Trophoblast cell (in vitro differentiated cells and primary cell): ENCODE data around the gene SH3GLB2.

Experiments
- DNase-seq, 2 donors: peaks; one replicate each; pipeline ENCODE4 v3.0.0-alpha.2; 2016
- H2AFZ ChIP-seq: 2 replicates; pipeline ENCODE4 v1.6.1; 2013; ENCODE audit warnings: low read length, moderate library complexity, mild to moderate bottlenecking; ENCODE audit not compliant: insufficient read depth, poor library complexity
- H2AK5ac ChIP-seq: 2 replicates; pipeline ENCODE4 v1.6.1; 2013; ENCODE audit warnings: mild to moderate bottlenecking, low read length
- H2BK120ac ChIP-seq: 2 replicates; pipeline ENCODE4 v1.6.1; 2013; ENCODE audit warnings: low read length, mild to moderate bottlenecking, moderate library complexity; ENCODE audit not compliant: insufficient read depth, poor library complexity
- H2BK12ac ChIP-seq: 2 replicates; pipeline ENCODE4 v1.6.1; 2013; ENCODE audit warnings: mild to moderate bottlenecking, low read length, moderate library complexity
- H2BK5ac ChIP-seq: 2 replicates; pipeline ENCODE4 v1.6.1; 2013; ENCODE audit warnings: low read length, low read depth, moderate library complexity, mild to moderate bottlenecking; ENCODE audit not compliant: poor library complexity
- H3K14ac ChIP-seq: 2 replicates; pipeline ENCODE4 v1.6.1; 2013; ENCODE audit warnings: mild to moderate bottlenecking, low read length
- H3K18ac ChIP-seq: 2 replicates; pipeline ENCODE4 v1.6.1; 2013; ENCODE audit warnings: mild to moderate bottlenecking, low read length
- H3K23ac ChIP-seq: 2 replicates; pipeline ENCODE4 v1.6.1; 2013; ENCODE audit warnings: low read length
- H3K27ac ChIP-seq: 2 replicates; pipeline ENCODE4 v1.5.1; 2013; ENCODE audit warnings: low read depth, mild to moderate bottlenecking, inconsistent platforms, low read length, moderate library complexity
- H3K27me3 ChIP-seq: 2 replicates; pipeline ENCODE4 v1.6.1; 2013; ENCODE audit warnings: inconsistent platforms, mild to moderate bottlenecking, low read length, moderate library complexity; ENCODE audit not compliant: insufficient read depth
- H3K36me3 ChIP-seq, 2 experiments: 1 replicate in 1 of 2; 2 replicates in 1 of 2; pipeline ENCODE4 v1.6.1; 2013; ENCODE audit warnings: low read length in 2 of 2, mild to moderate bottlenecking in 2 of 2, moderate library complexity in 1 of 2; ENCODE audit not compliant: insufficient read depth in 2 of 2, control insufficient read depth in 1 of 2
- H3K4ac ChIP-seq: 2 replicates; pipeline ENCODE4 v1.6.1; 2013; ENCODE audit warnings: low read depth, mild to moderate bottlenecking, low read length, moderate library complexity
- H3K4me1 ChIP-seq, 2 experiments: 1 replicate in 1 of 2; 2 replicates in 1 of 2; pipeline ENCODE4 v1.6.1; 2013; ENCODE audit warnings: low read length in 2 of 2, mild to moderate bottlenecking in 2 of 2, moderate library complexity in 1 of 2; ENCODE audit not compliant: insufficient read depth in 2 of 2, control insufficient read depth in 1 of 2
- H3K4me2 ChIP-seq: 2 replicates; pipeline ENCODE4 v1.6.1; 2013; ENCODE audit warnings: inconsistent platforms, mild to moderate bottlenecking, low read length, moderate library complexity
- H3K4me3 ChIP-seq: 2 replicates; pipeline ENCODE4 v1.5.1; 2013; ENCODE audit warnings: mild to moderate bottlenecking, low read depth, low read length, inconsistent platforms
- H3K79me1 ChIP-seq: one replicate; pipeline ENCODE4 v1.6.1; 2013; ENCODE audit warnings: low read length
- H3K79me2 ChIP-seq: 2 replicates; pipeline ENCODE4 v1.6.1; 2013; ENCODE audit warnings: low read length, mild to moderate bottlenecking; ENCODE audit not compliant: control insufficient read depth, insufficient read depth, poor library complexity
- H3K9ac ChIP-seq: 2 replicates; pipeline ENCODE4 v1.6.1; 2013; ENCODE audit warnings: mild to moderate bottlenecking, low read length
- H3K9me3 ChIP-seq: 2 replicates; pipeline ENCODE4 v1.6.1; 2013; ENCODE audit warnings: low read depth, mild to moderate bottlenecking, control low read depth, inconsistent platforms, low read length; ENCODE audit not compliant: insufficient read depth
- H4K12ac ChIP-seq: 2 replicates; pipeline ENCODE4 v1.6.1; 2013; ENCODE audit warnings: low read depth, mild to moderate bottlenecking, low read length, moderate library complexity
- H4K8ac ChIP-seq: 2 replicates; pipeline ENCODE4 v1.6.1; 2013; ENCODE audit warnings: low read depth, mild to moderate bottlenecking, low read length, moderate library complexity
- H4K91ac ChIP-seq: one replicate; pipeline ENCODE4 v1.6.1; 2013; ENCODE audit warnings: low read depth, mild to moderate bottlenecking, low read length, moderate library complexity
- WGBS: extraction: QIAGEN DNeasy Blood & Tissue Kit; methylation state at CpG from one replicate; pipeline ENCODE4 v1.1.7; 2013; ENCODE audit warnings: missing lambda C conversion rate; ENCODE audit not compliant: insufficient read length, insufficient coverage; ENCODE audit errors: extremely low coverage; 5-methylcytosine and 5-hydroxymethylcytosine counted together

SH3GLB2 gene

GRCh38 chr9:129042016-129042415 is 13.9 kb upstream of the SH3GLB2 start:
- H3K14ac ChIP-seq: no peak overlapping the region
- H3K4ac ChIP-seq: no peak overlapping the region
- no peak overlapping the region for H2AFZ ChIP-seq
- H4K91ac ChIP-seq: no peak overlapping the region
- H2BK12ac ChIP-seq: no peak overlapping the region
- no peaks in the 10 kb centered on the region for H3K79me1 ChIP-seq
- no peak overlapping the region for H3K4me2 ChIP-seq
- H4K12ac ChIP-seq: no peak overlapping the region
- H4K8ac ChIP-seq: no peak overlapping the region
- no peak overlapping the region for H2BK120ac ChIP-seq
- no CpG with 5 or more reads among the region's 16 CpGs for WGBS
- no peak overlapping the region for H3K23ac ChIP-seq
- H3K9me3 ChIP-seq: peaks cover 3% of the 10 kb centered on the region
- H2AK5ac ChIP-seq: no peak overlapping the region
- H3K79me2 ChIP-seq: no peaks in the 10 kb centered on the region
- H3K27me3 ChIP-seq: no peaks in the 10 kb centered on the region
- DNase-seq: no peak
- no peak overlapping the region for H3K18ac ChIP-seq
- H3K36me3 ChIP-seq: peaks cover 17 to 28% of the 10 kb centered on the region in 2 experiments
- H3K27ac ChIP-seq: no peak overlapping the region
- peaks cover 9 to 16% of the 10 kb centered on the region in 2 experiments for H3K4me1 ChIP-seq
- H2BK5ac ChIP-seq: no peak overlapping the region
- H3K9ac ChIP-seq: no peak overlapping the region
- peak overlapping the region; percentile 28 for H3K4me3 ChIP-seq

GRCh38 chr9:129040113-129040643 is 12.0 kb upstream of the SH3GLB2 start:
- Histone ChIP-seq H3K18ac (peak overlapping the region; percentile 60), H3K79me2 (peaks cover 3% of the 10 kb centered on the region), H3K4me1 (peaks cover 12 to 19% of the 10 kb centered on the region in 2 experiments), H3K4me3 (no peak overlapping the region), H3K27me3 (no peaks in the 10 kb centered on the region), H4K91ac (no peak overlapping the region), H3K36me3 (peaks cover 17 to 24% of the 10 kb centered on the region in 2 experiments), H2AK5ac (no peak overlapping the region), H3K14ac (no peak overlapping the region), H4K8ac (no peak overlapping the region), H3K4ac (no peak overlapping the region), H4K12ac (no peak overlapping the region), H2BK12ac (no peak overlapping the region), H2AFZ (peak overlapping the region; percentile 15), H3K9me3 (peaks cover 3% of the 10 kb centered on the region), H3K9ac (no peak overlapping the region), H3K27ac (no peak overlapping the region), H2BK120ac (no peak overlapping the region), H3K4me2 (no peak overlapping the region), H3K23ac (no peak overlapping the region), H3K79me1 (peaks cover 6% of the 10 kb centered on the region), H2BK5ac (no peak overlapping the region)
- DNase-seq: no peak
- WGBS: no CpG with 5 or more reads among the region's 12 CpGs

- H3K9ac ChIP-seq: no peak overlapping the region
- H3K27me3 ChIP-seq: no peaks in the 10 kb centered on the region
- H3K27ac ChIP-seq: no peak overlapping the region
- no peak overlapping the region for H2BK5ac ChIP-seq
- no peak overlapping the region for H3K4me3 ChIP-seq
- no peak overlapping the region for H3K23ac ChIP-seq
- no peak overlapping the region for H3K18ac ChIP-seq
- H3K4me2 ChIP-seq: no peak overlapping the region
- no peak overlapping the region for H2AK5ac ChIP-seq
- no peak overlapping the region for H2BK120ac ChIP-seq
- no peak overlapping the region for H4K8ac ChIP-seq
- no peak overlapping the region for H2AFZ ChIP-seq
- WGBS: no CpG with 5 or more reads among the region's 8 CpGs
- peaks cover 3% of the 10 kb centered on the region for H3K9me3 ChIP-seq
- H3K14ac ChIP-seq: no peak overlapping the region
- peak overlapping the region; percentile 39 for H3K4ac ChIP-seq
- no peak overlapping the region for H4K12ac ChIP-seq
- no peak for DNase-seq
- peaks cover 17 to 18% of the 10 kb centered on the region in 2 experiments for H3K36me3 ChIP-seq
- no peak overlapping the region for H4K91ac ChIP-seq
- peaks cover 12 to 19% of the 10 kb centered on the region in 2 experiments for H3K4me1 ChIP-seq
- peaks cover 3% of the 10 kb centered on the region for H3K79me2 ChIP-seq
- H3K79me1 ChIP-seq: peaks cover 6% of the 10 kb centered on the region
- no peak overlapping the region for H2BK12ac ChIP-seq
Measured at GRCh38 chr9:129038109-129038852, 10.2 kb upstream of the SH3GLB2 start.

GRCh38 chr9:129037767-129038098 is 9.6 kb upstream of the SH3GLB2 start:
- Histone ChIP-seq H2AFZ (no peak overlapping the region), H3K9ac (no peak overlapping the region), H3K4me3 (no peak overlapping the region), H2BK5ac (no peak overlapping the region), H4K91ac (no peak overlapping the region), H2BK120ac (no peak overlapping the region), H3K23ac (no peak overlapping the region), H4K8ac (no peak overlapping the region), H2AK5ac (no peak overlapping the region), H4K12ac (no peak overlapping the region), H3K36me3 (peaks cover 17% of the 10 kb centered on the region in 2 experiments), H3K14ac (no peak overlapping the region), H3K27me3 (no peaks in the 10 kb centered on the region), H3K79me2 (peaks cover 3% of the 10 kb centered on the region), H3K18ac (no peak overlapping the region), H3K79me1 (peaks cover 6% of the 10 kb centered on the region), H3K27ac (no peak overlapping the region), H3K4me1 (peaks cover 12 to 19% of the 10 kb centered on the region in 2 experiments), H3K9me3 (peaks cover 3% of the 10 kb centered on the region), H3K4me2 (no peak overlapping the region), H3K4ac (peak overlapping the region; percentile 39), H2BK12ac (no peak overlapping the region)
- no CpG with 5 or more reads among the region's 6 CpGs for WGBS
- no peak for DNase-seq
